ENCODE measurements around the gene CLK2. TPM values are rescaled to one million over a fixed set of nuclear protein-coding genes. Genes with fewer than 3 reads are reported as not detected.
"Not testable (repeated sequence)": the region's sequence is repeated elsewhere in the genome, so short reads cannot be mapped to it uniquely, and the experiment has no call there.

Gene CLK2
- total RNA-seq, 1 donor from 2014 or later = 18.1 TPM

DNA sequence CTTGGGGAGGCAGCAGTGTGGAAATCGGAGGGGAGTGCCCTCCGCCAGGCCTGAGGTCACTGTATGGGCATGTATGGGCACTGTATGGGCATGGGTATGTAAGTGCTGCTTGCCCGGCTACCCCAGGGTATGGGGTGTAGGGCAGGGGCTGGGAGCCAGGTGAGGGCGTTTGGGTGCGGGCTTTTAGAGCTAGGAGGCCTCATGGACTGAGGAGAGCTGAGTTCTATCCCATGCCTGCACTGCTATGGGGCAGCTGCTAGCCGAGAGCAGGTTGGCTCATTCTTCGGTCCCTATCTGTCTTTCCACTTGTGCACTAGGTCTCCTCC lies 22.6 kb upstream of the CLK2 start:
- H3K4me3 ChIP-seq = no peak overlapping the region
- TF ChIP-seq, protein P1, sequence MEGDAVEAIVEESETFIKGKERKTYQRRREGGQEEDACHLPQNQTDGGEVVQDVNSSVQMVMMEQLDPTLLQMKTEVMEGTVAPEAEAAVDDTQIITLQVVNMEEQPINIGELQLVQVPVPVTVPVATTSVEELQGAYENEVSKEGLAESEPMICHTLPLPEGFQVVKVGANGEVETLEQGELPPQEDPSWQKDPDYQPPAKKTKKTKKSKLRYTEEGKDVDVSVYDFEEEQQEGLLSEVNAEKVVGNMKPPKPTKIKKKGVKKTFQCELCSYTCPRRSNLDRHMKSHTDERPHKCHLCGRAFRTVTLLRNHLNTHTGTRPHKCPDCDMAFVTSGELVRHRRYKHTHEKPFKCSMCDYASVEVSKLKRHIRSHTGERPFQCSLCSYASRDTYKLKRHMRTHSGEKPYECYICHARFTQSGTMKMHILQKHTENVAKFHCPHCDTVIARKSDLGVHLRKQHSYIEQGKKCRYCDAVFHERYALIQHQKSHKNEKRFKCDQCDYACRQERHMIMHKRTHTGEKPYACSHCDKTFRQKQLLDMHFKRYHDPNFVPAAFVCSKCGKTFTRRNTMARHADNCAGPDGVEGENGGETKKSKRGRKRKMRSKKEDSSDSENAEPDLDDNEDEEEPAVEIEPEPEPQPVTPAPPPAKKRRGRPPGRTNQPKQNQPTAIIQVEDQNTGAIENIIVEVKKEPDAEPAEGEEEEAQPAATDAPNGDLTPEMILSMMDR (IDR thresholded peaks at IDR 0.05; ENCODE audit: borderline replicate concordance) = no peak
- intact Hi-C loops (cut with micrococcal nuclease) = no loop called here
- no peaks in the 10 kb centered on the region for H3K9me3 ChIP-seq (replicated peaks)
- peaks cover 63% of the 10 kb centered on the region for H3K27me3 ChIP-seq (ENCODE audit: low read depth)
- H3K4me1 ChIP-seq = peaks cover 14% of the 10 kb centered on the region
- no peak overlapping the region for H3K27ac ChIP-seq (replicated peaks)
- DNase-seq = no peak
- H3K36me3 ChIP-seq = no peaks in the 10 kb centered on the region

DNA sequence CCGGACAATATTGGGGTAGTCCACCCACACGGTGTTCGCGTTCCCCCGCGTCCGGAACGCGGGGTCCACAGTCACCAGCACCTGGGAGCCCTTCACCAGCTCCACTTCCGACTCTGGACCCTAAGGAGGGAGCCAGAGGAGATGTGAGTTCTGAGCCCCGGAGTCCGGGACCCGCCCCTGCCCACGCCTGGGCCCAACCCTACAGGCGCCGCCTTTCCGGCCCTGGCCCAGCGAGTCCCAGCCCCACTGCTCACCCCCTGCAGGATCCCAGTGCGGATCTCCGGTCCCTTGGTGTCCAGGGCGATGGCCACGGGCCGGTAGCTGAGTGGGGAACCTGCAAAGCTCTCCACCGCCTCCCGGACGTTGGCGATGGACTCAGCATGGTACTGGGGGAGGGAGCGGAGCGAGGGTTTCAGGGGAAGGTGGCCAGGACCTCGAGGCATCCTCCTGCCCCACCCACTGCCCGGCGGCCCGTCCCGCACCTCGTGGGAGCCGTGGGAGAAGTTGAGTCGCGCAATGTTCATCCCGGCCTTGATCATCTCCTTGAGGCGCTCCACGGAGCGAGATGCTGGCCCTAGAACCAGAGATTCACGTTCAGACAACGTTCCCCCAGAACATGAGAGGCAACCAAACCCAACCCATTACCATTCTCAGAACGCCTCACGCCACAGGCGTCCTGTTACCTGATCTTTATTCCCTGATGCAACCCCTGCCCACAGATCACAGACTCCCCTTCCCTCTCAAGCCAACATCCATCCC lies 22.1 kb upstream of the CLK2 start:
- Histone ChIP-seq H3K27me3 (ENCODE audit: low read depth) (peaks cover 63% of the 10 kb centered on the region), H3K4me1 (peaks cover 14% of the 10 kb centered on the region), H3K4me3 (peak overlapping the region; percentile 46), H3K9me3 (replicated peaks) (no peaks in the 10 kb centered on the region), H3K36me3 (no peaks in the 10 kb centered on the region), H3K27ac (replicated peaks) (no peak overlapping the region)
- TF ChIP-seq, protein P1 (IDR thresholded peaks at IDR 0.05; ENCODE audit: borderline replicate concordance) = no peak
- intact Hi-C loops (cut with micrococcal nuclease) = no loop called here
- DNase-seq = no peak

DNA sequence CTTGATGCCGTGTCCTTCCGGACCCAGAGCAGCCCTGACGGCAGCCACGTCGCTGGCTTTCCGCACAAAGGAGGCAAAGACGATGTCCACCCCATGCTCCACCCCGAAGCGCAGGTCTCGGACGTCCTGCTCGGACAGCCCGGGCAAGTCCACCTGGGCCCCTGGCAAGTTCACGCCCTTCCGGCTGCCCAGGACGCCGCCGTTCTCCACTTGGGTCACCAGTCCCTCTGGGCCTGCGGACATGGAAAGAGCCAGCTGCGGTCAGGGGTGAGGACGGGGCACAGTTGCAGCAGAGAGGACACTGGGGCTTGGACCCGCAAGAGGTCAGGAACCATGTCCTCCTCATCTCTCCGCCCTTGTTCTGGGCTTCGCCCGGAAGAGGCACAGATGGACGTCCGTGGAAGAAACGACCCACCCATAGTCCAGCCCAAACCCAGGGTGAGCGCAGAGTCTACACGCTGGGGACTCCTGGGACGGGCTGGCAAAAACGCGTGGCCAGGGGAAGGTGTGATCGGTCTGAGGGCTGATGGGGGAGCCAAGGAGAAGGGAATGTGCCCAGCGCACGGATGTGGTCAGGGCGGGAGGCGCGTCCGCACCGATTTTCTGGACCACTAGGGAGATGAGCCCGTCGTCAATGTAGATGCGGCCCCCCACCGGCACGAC lies 21.3 kb upstream of the CLK2 start:
- intact Hi-C loops (cut with micrococcal nuclease) = no loop called here
- peaks cover 14% of the 10 kb centered on the region for H3K4me1 ChIP-seq
- H3K36me3 ChIP-seq = no peaks in the 10 kb centered on the region
- no peak overlapping the region for H3K27ac ChIP-seq (replicated peaks)
- no peaks in the 10 kb centered on the region for H3K9me3 ChIP-seq (replicated peaks)
- TF ChIP-seq, protein P1 (IDR thresholded peaks at IDR 0.05; ENCODE audit: borderline replicate concordance) = no peak
- no peak for DNase-seq
- peaks cover 63% of the 10 kb centered on the region for H3K27me3 ChIP-seq (ENCODE audit: low read depth)
- H3K4me3 ChIP-seq = peak overlapping the region; percentile 46

DNA sequence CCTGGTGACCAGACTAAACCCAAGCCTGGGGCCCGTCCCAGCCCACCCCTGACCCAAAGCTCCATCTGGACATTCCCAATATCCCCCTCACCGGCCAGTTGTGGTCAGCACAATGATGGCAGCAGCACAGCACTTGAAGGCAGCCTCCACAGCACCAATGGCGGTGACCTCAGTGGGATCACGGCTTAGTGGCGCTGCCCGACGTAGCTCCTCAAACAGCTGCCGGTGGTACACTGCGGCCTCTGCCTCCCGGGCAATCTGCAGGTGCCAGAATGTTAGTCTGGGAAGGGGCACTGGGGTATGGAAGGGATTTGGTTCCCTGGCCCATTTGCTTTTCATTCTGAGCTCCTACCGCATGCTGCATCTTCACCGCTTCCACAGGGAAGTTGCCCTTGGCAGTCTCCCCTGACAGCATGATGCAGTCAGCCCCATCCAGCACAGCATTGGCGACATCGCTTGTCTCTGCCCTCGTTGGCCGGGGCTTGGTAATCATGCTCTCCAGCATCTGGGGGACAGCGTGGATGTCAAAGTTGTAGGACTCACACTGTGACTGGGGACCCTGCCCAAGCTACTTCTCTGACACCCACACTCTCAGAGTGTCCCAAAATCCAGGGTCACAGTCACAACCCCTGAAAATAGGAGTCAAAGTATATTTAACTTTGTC lies 19.9 kb upstream of the CLK2 start:
- Histone ChIP-seq H3K4me3 (no peak overlapping the region), H3K27ac (replicated peaks) (no peak overlapping the region), H3K36me3 (no peaks in the 10 kb centered on the region), H3K27me3 (ENCODE audit: low read depth) (peaks cover 62% of the 10 kb centered on the region), H3K4me1 (peaks cover 14% of the 10 kb centered on the region), H3K9me3 (replicated peaks) (no peaks in the 10 kb centered on the region)
- TF ChIP-seq, protein P1 (IDR thresholded peaks at IDR 0.05; ENCODE audit: borderline replicate concordance) = no peak
- intact Hi-C loops (cut with micrococcal nuclease) = no loop called here
- no peak for DNase-seq

DNA sequence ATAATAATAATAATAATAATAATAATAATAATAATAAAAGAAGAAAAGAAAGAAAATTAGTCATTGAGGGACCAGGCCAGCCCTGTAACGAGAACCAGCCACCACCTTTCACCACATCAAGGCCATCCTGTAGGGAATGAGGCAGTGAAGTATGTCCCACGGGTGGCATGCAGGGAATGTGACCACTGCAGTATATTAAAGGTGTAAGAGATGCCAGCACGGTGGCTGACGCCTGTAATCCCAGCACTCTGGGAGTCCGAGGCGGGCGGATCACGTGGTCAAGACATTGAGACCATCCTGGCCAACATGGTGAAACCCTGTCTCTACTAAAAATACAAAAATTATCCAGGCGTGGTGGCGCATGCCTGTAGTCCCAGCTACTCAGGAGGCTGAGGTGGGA lies 17.7 kb upstream of the CLK2 start:
- intact Hi-C loops (cut with micrococcal nuclease); H3K27ac ChIP-seq (replicated peaks); H3K9me3 ChIP-seq (replicated peaks); H3K36me3 ChIP-seq; DNase-seq; H3K4me3 ChIP-seq: not testable (repeated sequence)
- H3K4me1 ChIP-seq = peaks cover 14% of the 10 kb centered on the region
- peaks cover 42% of the 10 kb centered on the region for H3K27me3 ChIP-seq (ENCODE audit: low read depth)
